CD4-positive, alpha-beta T cell treated with Interleukin-17A for 4 hours (primary cell): ENCODE results near the gene BRSK2.
"Not testable (repeated sequence)": the region's sequence is repeated elsewhere in the genome, so short reads cannot be mapped to it uniquely, and the experiment has no call there.

Experiments
- DNase-seq: peaks from one replicate; pipeline ENCODE4 v3.0.0-alpha.2; 2020; ENCODE audit warnings: mixed read lengths

BRSK2 gene

DNA sequence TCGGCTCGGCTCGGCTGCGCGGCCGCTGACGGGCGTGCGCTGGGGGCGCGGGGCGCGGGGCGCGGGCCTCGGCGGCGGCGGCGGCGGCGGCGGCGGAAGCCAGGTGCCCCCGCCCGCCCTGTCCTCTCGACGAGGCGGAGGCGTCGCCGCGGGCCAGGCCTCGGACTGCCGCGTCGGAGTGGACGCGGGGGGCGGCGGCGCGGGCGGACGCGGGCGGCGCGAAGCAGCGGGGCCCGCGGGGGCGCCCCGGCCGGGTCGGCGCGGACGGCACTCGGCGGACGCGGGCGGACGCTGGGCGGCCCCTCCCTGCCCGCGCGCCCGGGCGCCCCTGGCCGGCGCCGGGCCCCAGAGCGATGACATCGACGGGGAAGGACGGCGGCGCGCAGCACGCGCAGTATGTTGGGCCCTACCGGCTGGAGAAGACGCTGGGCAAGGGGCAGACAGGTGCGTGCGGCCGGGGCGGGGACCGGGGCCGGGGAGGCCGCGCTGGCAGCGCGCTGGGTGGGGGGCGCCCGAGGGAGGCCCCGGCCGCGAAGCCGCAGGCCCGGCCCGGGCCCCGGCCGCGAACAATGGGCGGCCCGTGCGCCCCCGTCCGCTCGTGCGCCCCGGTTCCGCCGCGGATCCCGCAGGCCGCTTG is at the start of gene BRSK2:
TSS of gene BRSK2 (plus strand) at position 3 of the 637 bp plus-strand sequence. CDS start at position 354, 351 bp downstream.
- DNase-seq: peak; percentile 16

GRCh38 chr11:1340111-1340510 is 49.6 kb upstream of the BRSK2 start:
- DNase-seq: no peak

- DNase-seq: not testable (repeated sequence)
Observed at GRCh38 chr11:1341226-1341625, 48.5 kb upstream of the BRSK2 start.

DNA sequence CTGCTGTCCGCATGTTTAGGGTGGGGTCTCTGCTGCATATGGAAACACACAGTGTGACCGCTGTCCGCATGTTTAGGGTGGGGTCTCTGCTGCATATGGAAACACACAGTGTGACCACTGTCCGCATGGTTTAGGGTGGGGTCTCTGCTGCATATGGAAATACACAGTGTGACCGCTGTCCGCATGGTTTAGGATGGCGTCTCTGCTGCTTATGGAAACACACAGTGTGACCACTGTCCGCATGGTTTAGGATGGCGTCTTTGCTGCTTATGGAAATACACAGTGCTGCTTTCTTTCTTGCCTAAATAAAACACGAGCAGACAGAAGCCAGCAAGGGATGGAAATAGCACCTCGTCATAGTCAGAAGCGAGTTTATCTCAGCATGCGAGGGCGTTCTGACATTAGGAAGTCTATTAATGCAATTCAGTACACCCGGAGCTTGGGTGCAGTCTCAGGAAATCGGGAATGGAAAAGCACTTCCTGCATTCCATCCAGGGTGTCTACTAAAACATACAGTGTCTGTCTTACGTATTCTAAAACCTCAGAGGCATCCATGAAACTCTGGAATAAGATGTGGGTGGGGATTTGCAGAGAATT is 47.7 kb upstream of the BRSK2 start:
- DNase-seq: no peak

- DNase-seq: no peak
Observed at GRCh38 chr11:1342946-1343345, 46.8 kb upstream of the BRSK2 start.

- no peak for DNase-seq
Observed at GRCh38 chr11:1343391-1344055, 46.2 kb upstream of the BRSK2 start.

DNA sequence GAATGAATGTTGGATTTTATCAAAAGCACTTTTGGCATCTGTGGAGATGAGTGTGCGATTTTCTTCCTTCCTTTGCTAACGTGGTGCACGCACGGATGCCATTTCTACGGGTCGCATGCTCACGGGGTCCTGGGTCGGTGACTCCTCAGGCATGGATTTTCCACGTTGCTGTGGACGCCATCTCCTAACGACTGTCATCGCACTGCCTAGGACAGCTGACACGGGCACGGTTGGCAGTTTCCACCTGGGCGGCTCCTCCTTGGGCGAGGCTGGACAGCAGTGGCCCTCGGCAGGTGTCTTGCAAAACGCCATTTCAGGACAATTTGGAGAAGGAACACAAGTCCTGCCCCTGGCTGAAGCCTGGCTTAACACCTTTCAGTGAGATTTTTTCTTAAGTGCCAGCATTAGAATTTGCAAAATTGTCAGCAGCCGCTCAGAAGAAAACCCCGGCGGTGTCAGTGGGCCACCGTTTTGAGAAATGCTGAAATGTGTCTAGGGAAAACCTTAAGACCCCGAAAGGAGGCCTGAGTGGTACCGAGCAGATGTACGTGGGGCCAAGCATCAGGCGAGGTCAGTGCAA is 45.6 kb upstream of the BRSK2 start:
- DNase-seq: no peak

DNA sequence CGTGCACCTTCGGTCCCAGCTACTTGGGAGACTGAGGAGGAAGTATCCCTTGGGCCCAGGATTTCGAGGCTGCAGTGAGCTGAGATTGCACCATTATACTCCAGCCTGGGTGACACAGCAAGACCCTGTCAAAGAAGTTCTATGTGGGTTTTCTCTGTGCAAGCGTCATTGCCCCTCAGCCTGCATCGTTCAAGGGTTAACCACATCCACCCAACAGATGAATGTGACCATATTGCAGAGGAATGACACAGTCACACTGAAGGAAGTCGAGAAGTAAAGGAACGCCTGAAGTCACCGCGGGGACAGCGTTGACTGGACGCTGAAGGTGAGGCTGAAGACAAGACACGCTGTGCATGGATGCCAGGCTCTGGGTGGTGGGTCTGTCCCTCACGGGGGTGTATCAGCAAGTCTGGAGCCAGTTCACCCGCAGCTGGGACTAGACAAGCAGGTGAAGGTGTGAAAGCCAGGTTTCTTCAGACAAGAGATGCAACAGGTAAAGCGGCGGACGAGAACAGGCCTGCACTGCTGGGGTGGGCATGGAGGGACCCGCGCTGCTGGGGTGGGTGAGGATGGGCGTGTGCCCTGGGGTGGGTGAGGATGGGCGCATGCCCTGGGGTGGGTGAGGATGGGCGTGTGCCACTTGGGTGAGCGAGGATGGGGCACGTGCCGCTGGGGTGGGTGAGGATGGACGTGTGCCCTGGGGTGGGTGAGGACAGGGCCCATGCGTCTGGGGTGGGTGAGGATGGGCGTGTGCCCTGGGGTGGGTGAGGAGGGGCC is 43.8 kb upstream of the BRSK2 start:
- DNase-seq: no peak

DNA sequence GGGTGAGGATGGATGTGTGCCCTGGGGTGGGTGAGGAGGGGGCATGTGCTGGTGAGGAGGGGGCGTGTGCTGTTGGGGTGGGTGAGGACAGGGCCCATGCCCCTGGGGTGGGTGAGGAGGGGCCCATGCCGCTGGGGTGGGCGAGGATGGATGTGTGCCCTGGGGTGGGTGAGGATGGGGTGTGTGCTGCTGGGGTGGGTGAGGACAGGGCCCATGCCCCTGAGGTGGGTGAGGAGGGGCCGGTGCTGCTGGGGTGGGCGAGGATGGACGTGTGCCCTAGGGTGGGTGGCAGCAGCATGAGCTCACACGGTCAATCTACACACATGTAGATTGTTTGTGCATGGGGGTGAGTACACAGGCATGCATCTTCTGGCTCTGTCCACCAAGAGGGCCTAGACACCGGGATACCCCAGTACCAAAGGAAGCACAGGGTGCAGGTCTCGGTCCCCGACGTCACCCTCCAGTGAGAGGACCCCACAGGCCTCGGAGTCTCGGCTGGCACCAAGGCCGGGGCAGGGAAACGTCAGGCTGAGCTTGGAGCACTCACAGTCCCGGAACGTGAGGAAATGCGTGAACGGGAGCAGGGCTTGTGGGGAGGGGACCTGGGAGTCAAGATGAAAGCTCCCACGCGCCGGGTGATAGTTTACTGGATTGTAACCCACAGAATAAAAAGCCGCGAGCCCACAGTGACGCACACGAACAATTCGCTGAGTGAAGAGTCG is 42.9 kb upstream of the BRSK2 start:
- no peak for DNase-seq

DNA sequence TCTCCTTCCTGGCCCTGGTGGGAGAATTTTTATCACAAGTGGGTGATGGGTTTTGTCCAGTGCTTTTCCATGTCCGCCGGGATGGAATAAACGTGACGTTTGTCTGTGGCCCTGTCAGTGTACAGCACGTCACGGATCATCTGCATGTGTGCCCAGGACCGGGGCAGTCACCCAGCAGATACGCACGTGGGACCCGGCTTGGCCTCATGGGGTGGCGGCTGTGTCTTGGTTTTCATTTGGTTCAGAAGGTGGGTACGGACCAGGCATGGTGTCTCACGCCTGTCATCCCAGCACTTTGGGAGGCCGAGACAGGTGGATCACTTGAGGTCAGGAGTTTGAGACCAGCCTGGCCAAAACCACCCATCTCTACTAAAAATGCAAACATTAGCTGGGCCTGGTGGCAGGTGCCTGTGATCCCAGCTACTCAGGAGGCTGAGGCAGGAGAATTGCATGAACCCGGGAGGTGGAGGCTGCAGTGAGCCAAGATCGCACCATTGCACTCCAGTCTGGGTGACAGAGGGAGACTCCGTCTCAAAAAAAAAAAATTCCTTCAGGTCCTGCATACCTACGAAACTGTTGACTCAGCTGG is 42.2 kb upstream of the BRSK2 start:
- not testable (repeated sequence) for DNase-seq

DNA sequence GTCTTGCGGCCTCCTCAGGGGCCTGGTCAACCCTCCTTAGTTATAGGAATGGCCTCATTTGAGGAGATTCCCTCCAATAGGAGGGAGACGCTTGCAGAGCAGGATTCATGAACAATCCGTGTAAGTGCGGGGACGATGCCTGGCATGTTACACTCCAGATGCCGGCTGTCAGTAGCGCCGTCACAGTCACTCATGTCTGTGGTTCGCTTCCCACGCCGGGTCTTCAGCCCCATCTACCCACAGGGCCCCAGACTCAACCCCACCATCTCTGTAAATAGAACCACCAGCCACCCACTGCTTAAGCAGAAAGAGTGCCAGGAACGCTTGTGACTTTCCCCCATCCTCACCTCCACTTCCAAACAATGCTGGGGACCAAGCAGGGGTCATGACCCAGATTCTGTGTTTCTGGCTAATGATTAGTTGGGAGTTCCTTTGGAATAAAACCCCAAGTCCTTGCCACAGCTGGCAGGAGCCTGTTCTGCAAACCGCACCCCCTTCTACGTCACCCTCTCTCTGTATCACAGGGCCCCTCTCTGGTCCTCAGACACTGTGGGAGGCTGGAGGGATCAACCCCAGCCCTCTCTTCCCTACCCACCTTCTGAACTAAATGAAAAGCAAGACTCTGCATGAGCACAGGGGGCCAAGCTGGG is 41.5 kb upstream of the BRSK2 start:
- no peak for DNase-seq

DNA sequence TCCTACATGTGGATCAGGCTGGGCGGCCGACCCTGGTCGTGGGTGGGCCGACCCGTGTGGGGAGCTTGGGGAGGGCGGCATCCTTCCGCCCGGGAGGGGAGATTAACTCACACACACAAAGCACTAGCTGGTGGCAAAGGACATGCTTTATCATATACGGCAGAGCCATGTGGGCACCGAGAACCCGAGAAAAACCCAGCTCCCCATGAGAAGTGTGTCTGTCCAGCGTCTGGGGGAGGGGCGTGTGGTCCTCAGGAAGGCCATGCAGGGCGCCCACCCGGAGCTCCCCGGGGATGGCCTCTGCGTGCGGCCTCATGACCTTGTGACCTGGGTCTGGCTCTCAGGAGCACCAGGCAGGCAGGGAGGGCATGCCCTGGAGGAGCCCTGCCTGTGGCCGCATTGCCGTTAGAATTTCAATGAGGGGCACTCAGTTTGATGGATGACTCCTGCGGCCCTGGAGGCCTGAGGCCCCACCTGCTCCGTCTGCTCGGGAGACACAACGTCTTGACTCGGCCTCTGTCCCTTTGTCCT is 40.9 kb upstream of the BRSK2 start:
- DNase-seq: no peak

DNA sequence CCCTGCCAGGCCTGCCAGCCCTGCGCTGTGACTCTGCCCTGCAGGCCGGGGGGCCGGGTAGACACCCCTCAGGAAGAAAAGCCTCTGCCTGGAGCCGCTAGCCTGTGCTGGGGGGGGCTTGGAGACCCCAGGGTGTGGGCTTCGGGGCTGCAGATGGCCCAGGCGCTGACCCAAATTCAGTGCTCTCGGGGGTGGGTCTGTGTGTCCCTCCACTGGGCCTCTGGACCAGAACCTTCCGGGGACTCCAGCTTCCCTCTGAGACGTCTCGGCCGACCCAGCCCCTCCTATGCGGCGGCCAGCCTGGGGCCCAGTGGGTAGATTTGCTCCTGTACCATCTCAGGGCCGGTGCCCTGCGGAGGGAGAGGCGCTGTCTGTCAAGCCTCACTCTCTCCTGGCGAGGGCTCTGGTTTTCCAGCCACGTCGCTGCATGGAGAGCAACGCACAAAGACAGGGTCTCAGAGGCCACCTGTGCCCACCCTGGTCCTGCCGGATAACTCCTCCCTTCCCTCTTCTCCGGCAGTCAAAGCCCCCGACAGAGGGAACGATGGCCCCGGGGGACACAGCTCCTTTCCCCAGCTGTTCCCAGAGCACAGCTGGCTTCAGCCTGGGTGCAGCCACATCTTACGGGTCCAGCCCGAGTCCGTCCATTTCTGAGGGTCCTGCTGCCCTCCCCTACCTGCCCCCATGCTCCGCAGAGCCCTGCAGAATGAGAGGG is 40.2 kb upstream of the BRSK2 start:
- DNase-seq: no peak

DNA sequence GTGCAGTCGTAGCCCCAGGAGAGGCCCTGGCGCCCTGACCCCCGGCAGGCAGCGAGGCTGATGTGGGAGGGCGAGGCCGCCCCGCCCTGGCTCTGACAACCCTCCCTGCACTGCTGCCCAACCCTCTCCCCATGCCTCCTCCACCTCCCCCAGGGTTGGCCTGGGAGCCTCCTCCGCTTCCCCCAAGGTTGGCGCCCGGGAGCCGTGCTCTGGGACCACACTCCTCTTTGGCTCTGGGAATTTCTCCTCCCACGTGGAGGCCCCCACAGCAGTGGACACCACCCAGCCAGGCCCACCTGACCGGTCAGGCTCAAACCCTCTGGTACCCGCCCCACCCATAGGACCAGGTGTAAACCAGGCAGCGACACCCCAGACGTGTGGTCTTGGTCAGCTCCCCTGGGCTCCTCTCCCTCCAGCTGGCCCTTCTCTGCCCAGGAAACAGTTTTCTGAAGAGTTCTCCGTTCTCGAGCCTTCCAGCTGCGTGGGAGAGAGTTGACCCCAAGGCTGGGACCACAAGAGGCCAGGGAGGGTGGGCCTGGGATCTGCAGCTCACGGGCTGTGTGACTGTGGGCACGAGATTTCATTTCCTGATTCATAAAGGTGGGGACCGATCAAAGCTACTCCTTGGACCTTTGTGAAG is 39.5 kb upstream of the BRSK2 start:
- no peak for DNase-seq

GRCh38 chr11:1351278-1351937 is 38.3 kb upstream of the BRSK2 start:
- DNase-seq: no peak

GRCh38 chr11:1352696-1353382 is 36.9 kb upstream of the BRSK2 start:
- DNase-seq: no peak

DNA sequence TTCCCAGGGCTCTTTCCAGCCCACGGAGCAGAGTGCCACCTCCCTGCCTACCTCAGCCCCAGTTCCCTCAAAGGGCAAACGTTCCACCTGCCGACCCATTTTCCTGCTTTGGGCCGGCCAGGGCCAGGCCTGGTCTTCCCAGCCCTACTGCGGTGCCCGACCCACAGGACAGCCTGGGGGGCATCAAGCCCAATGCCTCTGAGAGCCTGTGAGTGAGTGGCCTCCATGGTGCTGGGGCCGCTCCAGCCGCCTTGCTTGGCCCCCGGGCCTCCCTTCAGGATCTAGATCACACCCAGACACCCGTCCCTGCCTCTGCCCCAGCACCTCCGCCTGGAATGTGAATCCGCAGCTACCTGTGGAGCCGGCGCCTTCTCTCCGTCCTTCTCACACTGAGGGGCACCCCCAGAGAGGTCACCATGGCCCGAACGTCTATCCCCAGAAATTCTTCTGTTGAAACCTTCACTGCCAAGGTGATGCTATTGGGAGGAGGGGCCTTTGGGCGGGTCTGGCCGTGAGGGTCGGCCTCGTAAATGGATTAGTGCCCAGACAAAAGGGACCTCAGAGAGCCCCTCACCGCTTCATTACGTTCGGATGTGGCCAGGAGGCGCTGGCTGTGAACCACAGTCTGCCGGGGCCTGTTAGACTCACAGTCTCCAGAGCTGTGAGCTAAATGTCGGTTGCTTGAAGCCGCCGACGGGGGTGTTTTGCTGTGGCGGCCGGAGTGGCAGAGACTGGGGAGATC is 36.2 kb upstream of the BRSK2 start:
- no peak for DNase-seq
